RPMI7951 (cell line): ENCODE results near the gene PTMA. TPM values are rescaled to one million over a fixed set of nuclear protein-coding genes. Genes with fewer than 3 reads are reported as not detected.

Source experiments
- DNase-seq: peaks from one replicate; pipeline ENCODE4 v3.0.0-alpha.2; 2012; ENCODE audit warnings: low read depth
- total RNA-seq: library from RNA; depleted of rRNA; stranded (reverse); fragments of >200 nt; shearing (Covaris generic); gene quantifications from 2 replicates; pipeline ENCODE4 v1.2.3, GENCODE V29; 2014

Gene PTMA
- total RNA-seq, 1 experiment from 2014 or later = 1,788 TPM

DNA sequence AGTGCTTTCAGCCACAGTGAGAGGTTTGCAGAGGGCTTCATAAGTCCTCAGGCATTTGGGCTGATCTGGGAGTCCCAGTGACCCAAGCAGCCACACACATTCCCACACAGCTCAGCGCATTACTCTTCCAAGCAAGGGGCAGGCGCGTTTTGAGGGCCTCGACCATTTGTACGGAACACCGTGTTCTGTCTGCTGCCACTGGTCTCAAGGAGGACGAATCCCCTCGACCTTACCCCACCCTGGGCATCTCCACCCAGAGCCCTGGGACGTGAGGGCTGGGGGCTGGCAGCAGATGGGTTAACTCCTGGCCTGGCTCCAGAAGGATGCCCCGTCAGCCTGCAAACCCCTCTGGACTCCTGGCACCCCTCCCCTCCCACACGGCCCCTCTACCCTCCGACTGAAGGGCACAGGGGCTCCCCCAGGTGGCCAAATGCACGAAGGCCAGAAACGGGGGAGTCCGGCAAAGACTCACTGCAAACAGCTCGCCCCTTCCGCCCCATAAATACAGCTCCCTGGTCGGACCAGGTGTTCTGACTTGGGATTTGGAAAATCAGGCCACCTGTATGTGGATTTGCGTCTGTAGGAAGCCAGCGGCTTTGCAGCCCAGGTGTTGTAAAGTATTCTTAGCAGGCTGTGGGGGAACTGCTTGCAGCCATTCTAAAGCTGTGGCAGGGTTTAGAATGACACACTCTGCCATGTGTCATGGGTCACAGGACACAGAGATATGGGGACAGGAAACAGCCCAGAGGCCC, 33.6 kb upstream of the PTMA start:
- peak; percentile 58 for DNase-seq

DNA sequence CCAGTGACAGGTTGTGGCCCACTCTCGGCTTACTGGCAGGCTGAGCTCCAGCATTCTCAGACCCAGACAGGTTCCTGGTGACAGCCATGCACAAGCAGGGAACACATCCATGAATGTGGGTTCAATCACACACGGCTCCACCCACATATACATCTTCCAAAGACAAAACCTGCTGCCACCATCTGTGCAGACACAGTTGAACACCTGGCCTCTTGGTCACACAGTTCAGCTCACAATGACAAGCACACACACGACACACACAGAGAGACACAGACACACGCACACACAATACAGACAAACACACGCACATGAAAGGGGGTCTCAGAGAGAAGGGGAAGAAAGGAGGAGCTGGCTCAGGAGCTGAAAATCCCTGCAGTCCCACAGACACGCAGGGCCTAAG, 32.1 kb upstream of the PTMA start:
- DNase-seq = no peak

DNA sequence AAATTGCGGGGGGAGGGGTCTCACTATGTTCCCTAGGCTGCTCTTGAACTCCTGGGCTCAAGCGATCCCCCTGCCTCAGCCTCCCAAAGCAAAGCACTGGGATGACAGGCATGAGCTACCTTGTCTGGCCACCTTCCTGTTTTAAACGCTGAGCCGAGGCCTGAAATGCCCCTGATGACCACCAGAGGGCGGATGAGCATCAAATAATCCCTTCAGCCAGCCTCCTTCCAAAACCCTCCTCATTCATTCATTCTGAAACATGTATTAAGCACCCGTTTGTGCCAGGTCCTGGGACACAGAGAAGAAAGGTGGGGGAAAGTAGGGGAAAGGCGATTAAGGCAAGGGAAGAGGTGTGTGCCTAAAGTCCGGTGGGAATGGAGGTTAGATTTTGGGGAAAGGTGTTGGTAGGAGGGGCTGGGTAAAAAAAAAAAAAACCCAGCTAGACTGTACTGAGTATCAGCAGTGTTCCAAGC, 30.7 kb upstream of the PTMA start:
- DNase-seq = peak; percentile 78

DNA sequence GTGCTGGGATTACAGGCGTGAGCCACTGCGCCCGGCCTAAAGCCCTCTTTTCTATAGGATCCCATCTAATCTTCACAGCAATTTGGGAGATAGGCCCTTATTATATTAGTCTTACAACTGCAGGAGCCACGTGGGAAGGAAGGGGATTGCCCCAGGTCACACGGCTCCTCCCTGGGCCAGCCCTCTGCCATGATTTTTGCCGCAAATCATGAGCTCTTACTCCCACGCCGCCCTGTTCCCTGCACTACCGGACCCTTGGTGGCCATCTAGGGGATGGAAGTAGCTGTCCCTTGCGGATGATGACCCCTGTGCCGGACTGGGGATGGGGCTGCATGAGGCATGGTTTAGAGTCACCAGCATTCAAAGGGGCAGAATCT, 28.4 kb upstream of the PTMA start:
- DNase-seq = no peak

DNA sequence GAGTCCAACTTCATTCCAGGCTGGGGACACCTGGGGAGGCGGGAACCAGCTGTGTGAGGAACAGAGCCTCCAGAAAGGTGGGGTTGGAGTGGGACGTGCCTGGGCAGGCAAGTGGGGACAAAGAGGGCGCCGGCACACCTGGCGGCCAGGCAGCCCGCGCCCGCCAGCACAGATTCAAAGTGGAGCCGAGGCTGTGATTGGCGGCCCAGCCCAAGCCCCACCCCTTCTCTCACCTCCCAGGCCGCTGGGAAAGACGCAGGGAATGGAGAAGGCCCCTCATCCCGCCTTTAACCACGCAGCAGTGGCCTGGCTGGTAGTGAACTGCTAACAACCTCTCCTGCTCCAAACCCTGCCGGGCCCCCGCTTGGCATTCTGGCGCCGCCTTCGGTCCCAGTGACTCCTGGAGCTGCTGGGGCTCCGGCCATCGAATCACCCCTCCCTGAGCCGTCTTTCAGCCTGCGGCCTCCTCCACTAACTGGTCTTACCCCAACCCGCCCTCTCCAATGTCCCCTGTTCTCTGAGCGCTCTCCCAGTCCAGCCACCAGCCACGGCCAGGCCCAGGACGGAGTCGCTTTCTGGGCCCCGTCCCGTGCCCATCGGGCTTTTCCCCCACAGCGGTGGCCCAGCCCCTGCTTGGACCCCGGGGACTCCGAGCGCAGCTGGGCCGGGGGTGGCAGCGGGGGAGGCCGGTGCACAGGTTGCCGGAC, 27.9 kb upstream of the PTMA start:
- no peak for DNase-seq

DNA sequence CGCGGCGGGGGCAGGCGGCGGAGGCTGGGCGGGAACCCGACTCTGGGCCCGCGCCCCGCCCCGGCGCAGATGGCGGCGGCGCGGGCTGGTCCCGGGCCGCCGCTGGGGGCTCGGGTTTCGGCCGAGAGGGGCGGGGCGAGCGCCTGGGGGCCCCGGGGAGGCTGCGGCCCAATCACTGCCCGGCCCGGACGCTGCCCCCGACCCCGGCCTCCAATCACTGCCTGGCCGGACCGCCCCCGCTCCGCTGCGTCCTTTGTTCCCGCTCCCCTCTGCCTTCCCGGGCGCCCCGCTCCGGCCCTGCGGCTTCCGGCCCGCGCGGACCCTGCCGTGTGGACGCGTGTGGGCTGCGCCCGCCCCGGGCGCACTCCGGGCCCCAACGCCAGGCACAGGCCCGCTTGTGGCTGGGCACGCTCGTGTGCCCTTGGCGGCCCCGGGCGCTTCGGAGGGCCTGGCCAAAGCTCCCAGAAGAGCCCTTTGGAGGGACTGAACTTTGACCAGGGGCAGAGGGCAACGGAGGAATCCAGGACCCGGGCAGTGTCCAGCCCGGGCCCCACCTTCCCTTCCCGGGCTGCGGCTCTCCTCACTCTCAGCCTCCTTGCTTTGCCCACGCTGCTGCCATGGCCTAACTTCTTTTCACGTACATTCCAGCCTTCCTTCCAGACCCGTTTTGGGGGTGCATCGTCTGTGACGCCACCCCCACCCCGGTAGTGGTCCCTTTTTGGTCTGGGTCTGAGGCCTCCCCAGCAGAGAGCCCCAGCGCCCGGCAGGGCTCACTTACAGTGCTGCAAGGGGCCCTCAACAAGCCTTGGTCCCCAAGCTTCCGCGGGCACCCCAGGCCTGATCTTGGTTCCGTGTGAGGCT, 27.1 kb upstream of the PTMA start:
- peak; percentile 91 for DNase-seq

DNA sequence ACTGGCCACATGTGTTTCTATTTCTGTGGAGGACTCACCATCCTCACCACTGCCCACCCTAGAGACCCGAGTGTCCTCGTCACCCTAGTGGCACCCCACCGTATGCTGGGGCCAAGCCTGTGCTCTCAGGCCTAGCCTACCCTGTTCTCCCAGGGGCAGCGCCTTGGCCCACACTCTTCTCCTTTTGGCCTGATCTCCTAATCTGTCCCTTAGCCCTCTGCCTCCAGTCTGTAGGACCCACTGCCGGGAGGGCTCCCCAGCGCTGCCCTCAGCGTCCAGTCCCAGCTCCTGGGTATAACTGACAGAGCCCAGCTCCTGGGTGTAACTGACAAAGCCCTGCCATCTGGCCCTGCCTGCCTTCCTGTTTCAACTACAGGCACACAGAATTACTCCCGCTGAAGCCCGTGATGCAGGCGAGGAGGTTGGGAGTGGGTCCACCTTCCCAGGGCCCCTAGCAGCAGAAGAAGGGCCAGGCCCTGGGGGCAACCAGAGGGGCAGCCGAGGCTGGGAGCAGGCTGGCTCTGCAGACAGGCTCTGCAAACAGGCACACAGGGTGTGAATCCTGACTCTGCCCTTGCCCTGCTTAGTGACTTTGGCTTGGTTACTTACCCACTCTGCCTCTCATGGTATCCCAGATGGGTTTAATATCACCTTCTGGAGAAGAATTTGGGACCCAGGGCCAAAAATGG, 25.6 kb upstream of the PTMA start:
- DNase-seq = no peak

DNA sequence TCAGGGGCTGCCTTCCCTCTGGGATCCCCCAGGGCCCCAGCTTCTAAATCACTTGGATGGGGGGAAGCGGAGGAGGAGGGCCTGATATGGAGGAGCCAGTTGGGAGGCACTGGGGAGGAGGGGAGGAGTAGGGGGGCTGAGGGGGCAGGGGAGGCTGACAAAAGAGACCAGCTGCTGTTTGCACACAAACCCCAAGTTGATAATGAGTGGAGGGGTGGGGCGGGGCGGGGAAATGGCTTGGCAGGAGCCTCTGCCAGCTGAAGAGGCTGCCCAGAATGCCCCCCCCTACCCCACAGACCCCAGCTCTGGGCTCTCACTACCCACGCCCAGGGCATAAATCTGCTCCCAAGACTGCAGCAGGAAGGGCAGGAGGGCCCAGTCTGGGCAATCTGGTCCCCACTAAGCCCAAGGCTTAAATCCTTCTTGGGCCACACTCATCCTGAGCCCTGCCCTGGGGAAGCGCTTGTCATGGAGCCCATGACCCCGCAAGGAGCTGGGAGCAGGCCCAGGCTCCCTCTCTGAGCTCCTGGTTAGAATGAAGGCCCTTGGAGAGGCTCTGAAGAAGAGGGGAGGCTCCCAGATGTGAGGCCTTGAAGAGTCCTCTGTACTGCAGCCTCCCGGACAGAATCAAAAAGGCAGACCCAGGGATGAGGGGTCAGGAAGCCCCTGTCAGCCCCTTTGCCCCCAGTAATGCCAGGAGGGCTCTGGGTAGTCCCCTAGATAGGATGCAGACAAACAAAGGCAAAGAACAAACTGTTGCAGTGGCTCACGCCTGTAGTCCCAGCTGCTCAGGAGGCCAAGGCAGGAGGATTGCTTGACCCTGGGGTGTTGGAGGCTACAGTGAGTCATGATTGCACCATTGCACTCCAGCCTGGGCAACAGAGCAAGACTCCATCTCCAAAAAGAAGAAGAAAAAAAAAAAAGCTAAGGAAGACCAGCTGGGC, 24.8 kb upstream of the PTMA start:
- DNase-seq = peak; percentile 16

DNA sequence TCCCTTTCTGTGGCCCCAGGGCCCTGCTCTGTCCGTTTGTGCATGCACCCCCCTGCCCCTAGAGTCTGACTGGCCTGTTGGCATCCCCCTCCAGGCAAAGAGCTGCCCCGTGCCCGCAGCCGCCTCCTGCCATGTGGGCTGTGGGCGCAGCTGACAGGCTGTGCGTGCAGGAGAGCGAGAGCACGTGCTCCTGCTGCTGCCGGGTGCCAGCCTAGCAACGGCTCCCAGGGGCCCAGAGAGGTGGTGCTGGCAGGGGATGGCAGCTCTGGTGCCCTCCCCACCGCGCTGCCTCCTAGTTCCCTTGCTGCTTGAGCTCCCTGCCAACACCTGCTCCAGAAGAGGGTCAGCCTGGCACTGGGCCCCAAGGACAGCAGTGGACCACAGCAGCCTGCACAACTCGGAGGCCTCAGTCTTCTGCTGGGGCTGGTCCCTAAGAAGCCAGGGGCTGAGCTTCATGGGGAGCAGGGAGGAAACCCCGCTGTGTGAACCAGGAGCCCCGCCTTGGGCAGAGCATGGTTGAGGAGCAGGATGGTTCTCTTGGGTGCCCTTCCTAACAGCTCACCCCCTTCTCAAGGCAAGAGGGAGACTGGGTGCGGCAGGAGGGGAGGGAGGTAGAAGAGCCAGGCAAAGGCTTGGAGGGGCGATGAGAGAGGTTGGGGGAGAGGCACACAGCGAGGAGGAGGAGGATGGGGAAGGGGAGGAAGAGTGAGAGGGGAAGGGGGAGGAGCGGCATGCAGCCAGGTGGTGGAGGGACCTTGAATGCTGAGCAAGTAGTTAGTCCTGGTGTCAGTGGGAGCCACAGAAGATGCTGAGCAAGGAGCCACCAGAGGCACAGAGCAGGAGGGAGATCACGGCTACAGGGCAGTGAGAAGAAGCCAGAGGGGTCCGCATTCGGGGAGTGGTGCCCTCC, 23.8 kb upstream of the PTMA start:
- DNase-seq = peak; percentile 17

DNA sequence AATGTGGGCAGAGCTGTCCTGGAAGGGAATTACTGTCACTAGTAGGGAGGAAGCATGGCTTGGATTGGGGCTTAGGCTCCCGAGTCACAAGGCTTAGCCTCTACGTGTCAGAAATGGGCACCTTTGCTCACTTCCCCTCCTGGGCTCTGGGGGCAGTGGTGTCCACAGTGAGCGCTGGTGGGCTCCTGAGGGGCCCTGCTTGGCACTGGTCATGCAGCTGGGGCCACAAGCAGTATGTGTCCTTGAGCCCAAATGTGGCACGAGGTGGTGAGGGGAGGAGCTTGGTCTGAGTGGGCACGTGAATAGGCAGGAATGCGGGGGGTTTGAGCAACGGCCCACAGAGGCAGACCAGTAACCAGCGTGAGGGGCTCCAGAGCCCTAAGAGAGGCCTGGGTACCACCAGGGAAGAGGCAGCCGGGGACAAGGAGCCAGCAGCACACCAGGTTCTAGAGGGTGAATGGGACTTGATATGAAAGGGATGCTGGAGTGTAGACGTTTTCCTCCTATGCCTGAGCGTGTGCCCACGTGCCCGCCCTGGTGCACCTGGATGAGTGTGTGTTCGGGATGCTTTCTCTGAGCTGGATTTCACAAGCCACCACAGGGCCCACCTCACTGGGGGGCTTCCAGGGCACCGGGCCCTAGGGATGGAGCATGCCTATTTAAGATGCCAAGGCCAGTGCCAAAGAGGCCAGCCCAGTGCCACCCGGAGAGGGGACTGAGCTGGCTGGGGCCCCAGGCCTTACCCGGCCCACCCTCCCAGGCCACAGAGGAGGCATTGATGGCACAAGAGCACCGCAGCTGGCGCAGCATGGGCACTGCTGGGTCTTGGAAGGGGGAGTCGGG, 22.8 kb upstream of the PTMA start:
- DNase-seq = no peak

DNA sequence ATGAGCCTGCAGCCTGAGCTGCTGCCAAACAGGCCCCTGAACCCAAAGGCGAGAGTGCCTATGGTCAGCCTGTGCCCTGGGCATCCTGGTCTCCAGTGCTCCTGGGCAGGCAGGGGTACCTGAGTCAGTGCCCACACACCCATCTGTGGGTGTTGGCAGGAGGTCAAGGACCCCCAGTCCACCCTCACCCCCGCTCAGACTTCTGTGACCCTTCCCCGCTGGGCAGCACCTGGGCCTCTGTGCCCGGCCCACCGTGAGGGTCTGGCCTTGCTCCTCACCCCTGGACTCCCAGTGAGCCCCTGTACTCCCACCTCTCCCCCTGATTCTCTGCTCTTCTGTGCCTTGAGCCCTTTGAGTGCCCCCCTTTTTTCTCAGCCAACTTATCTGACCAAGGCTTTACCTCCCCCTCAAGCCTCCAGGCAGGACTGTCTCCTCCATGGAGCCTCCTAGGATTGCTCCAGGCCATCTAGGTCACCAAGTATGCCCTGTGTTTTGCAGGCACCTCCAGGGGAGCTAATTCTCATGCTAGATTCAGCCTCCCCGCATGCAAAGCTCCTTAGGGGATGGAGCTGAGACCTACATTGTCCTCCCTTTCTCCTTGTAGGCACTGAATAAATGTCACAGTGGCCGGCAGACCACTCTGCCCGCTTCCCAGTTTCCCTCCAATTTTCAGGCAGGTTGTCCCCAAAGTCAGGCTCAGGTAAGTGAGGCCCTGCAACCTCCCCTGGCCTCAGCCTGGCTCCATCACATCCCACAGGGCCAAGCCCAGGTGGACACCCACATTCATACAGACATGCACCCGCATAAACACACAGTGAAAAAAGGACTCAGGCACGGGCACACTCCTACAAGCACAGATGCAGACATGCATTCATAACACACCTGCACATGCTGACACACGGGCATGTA, 21.9 kb upstream of the PTMA start:
- no peak for DNase-seq

DNA sequence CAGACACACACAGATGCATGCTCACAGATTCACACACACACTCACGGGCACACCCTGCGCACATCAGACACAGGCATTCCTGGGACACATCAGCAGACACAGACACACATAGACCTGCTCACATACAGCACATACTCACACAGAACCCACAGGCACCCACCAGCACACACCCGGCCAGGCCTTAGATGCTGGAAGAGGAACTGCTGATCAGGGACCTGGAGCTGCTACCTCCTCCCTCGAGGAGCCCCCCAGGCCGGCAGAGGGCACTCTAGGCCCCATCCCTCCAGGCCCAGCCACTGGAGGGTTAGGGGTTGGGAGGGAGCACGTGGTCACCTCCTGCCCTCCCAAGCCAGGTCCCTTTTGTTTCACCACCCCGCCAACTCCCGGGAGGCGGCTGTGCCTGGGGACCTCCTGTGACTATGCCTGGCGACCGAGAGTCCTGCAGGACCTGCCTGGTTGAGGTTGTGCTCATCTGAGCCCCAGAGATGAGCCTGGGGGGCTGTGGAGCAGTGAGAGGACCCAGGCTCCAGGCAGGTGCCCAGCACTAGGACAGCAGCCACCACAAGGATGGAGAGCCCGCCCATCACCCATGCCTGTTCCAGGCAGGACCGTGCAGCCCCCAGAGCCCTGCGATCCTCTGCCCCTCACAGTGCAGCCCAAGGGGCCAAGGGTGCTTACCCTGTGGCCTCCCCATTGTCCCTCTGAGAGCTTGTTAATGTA, 21.0 kb upstream of the PTMA start:
- DNase-seq = peak; percentile 46

DNA sequence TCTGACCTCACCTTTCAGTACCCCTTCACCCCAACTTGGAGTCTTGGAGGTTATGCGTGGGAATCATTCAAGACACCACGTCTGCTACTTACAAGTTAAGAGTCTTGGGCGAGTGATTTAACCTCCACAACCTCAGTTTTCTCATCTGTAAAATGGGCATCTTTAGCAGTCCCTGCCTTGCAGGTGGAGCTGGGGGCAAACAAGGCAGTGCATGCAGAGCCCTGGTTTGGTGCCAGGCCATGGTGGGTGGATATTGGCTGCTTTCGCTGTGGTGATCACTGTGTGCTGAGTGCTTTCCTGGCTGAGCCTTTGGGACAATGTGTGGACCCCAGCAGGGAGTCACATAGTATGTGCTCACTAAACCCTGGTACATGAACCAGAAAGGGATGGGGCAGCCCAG, 20.4 kb upstream of the PTMA start:
- DNase-seq = no peak

DNA sequence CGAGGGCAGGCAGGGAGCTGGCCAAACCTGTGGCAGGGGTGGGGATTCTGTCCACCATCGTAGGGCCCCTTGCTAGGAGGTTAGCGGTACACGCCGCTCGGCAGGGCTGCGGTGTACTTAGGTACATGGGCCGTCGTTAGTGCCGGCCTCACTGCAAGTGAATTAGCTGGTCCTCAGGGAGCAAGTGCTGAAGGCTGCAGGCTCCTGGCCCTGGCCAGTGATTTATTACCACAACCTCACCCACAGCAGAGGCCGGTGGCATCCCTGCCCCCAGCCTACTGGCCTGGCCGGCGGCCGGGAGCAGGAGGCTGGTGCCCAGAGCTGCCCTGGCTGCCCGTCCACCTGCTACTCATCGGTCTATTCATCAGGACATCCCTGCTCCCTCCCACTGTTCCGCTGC, 19.6 kb upstream of the PTMA start:
- DNase-seq = no peak

DNA sequence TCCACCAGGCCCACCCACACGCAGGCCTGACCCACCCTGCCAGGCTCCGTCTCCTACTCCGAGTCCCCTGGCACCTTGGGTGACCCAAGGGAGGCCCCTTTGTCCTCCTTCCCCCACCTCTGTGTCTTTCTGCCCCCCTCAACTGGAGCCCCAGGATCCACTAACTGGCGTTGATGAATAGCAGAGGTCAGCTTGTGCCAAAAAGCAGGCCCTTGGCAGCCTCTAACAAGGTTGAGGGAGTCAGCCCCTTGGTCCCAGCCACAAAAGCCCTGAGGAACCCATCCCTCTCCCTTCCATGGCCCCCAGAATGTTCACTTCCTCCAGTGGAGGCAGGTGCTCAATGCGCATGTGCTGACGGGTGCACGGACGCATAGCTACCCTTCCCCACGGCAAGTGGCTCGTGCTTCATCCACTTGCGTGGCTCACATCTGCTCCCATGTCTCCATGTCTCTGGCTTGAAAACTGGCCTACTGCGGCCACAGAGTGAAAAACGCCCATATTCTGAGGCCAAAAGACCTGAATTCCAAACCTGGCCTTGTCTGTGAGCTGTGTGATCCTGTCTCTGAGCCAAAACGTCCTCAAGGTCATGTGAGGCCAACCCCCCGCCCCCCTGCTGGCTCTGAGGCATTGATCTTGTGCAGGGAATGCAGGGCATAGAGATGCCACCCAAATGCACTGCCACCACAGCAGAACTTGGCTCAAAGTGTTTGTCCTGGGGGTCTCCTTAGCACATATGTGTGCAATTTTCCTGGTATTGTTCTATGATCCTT, 19.0 kb upstream of the PTMA start:
- no peak for DNase-seq

DNA sequence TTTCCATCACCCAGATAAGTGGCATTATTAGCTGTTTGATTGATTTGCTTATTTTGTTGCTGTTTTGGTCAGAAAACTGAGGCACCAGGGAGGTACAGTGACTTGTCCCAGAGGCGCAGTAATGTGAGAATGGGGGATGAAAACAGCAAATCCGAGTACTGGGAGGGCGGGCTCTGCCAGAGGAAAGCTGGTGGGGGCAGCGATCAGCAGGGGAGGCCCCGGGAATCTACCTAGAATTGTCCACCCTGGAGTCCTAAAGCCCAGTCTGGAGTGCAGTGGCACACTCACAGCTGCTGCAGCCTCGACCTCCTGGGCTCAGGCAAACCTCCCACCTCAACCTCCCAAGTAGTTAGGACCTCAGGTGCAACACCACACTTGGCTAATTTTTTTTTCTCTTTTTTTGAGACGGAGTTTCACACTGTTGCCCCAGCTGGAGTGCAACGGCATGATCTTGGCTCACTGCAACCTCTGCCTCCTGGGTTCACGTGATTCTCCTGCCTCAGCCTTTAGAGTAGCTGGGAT, 17.0 kb upstream of the PTMA start:
- DNase-seq = no peak
